H1 (cell line): ENCODE data around the gene TNFAIP8. TPM values are rescaled to one million over a fixed set of nuclear protein-coding genes. Genes with fewer than 3 reads are reported as not detected.

Source experiments
- CTCF ChIA-PET: fragments of 300-600 bp; sonication (Branson Sonifier 250); formaldehyde crosslinking; loops from one replicate; lab custom pipeline; 2021; ENCODE audit not compliant: partially characterized antibody; lab: Charles Lee
- POLR2A ChIA-PET: fragments of 300-600 bp; sonication (Branson Sonifier 250); formaldehyde crosslinking; loops from one replicate; lab custom pipeline; 2021; ENCODE audit warnings: inconsistent platforms; ENCODE audit not compliant: partially characterized antibody; lab: Charles Lee
- DNase-seq, 2 experiments: peaks; one replicate each; pipeline versions ENCODE4 v3.0.0 to v3.0.0-alpha.2; 2010 to 2022; ENCODE audit warnings: low spot score in 2 of 2, low read depth in 1 of 2, mixed read lengths in 1 of 2
- FAIRE-seq: peaks from 2 replicates; lab custom pipeline; 2011; peaks lifted over from hg19 to GRCh38; lab: Jason Lieb, UNC
- H2AFZ ChIP-seq: 2 replicates; pipeline ENCODE4 v1.8.1; 2012; ENCODE audit warnings: low read length, inconsistent platforms
- H2AK5ac ChIP-seq: 2 replicates; pipeline ENCODE4 v1.6.1; 2013; ENCODE audit warnings: low read depth, low read length
- H2BK120ac ChIP-seq: replicated peaks from 2 replicates; pipeline ENCODE3; 2013; ENCODE audit warnings: low read depth, low read length, inconsistent platforms
- H2BK12ac ChIP-seq: 2 replicates; pipeline ENCODE4 v1.6.1; 2013; ENCODE audit warnings: low read depth, low read length
- H2BK15ac ChIP-seq: 2 replicates; pipeline ENCODE4 v1.6.1; 2013; ENCODE audit warnings: low read length
- H2BK20ac ChIP-seq: 2 replicates; pipeline ENCODE4 v1.6.1; 2013; ENCODE audit warnings: low read length
- H2BK5ac ChIP-seq: 2 replicates; pipeline ENCODE4 v1.6.1; 2013; ENCODE audit warnings: low read depth, low read length
- H3K14ac ChIP-seq: 2 replicates; pipeline ENCODE4 v1.6.1; 2013; ENCODE audit warnings: inconsistent platforms; ENCODE audit not compliant: insufficient read length
- H3K18ac ChIP-seq: 2 replicates; pipeline ENCODE4 v1.6.1; 2013; ENCODE audit warnings: low read length; ENCODE audit errors: extremely low read depth
- H3K23ac ChIP-seq: 2 replicates; pipeline ENCODE4 v1.6.1; 2013; ENCODE audit warnings: inconsistent platforms; ENCODE audit not compliant: insufficient read length
- H3K23me2 ChIP-seq: 2 replicates; pipeline ENCODE4 v1.6.1; 2013; ENCODE audit warnings: low read depth, low read length
- H3K27ac ChIP-seq: 2 replicates; pipeline ENCODE4 v1.6.1; 2011; ENCODE audit warnings: low read depth, low read length, inconsistent platforms
- H3K27me3 ChIP-seq, 4 experiments: replicated peaks in 1 of 4; 1 replicate in 1 of 4; 2 replicates in 3 of 4; pipeline versions ENCODE4 v1.6.1 to v1.8.1; 2011 to 2013; ENCODE audit warnings: low read length in 3 of 4, mild to moderate bottlenecking in 3 of 4, inconsistent platforms in 2 of 4, mixed read lengths in 2 of 4, moderate library complexity in 1 of 4; ENCODE audit not compliant: control insufficient read depth in 3 of 4, insufficient read depth in 3 of 4; ENCODE audit errors: extremely low read depth in 1 of 4
- H3K36me3 ChIP-seq, 4 experiments: 2 replicates each; pipeline versions ENCODE4 v1.6.1 to v1.8.1; 2011 to 2013; ENCODE audit warnings: mild to moderate bottlenecking in 4 of 4, low read length in 3 of 4, moderate library complexity in 2 of 4, control low read depth in 1 of 4, inconsistent platforms in 1 of 4; ENCODE audit not compliant: insufficient read depth in 4 of 4, control insufficient read depth in 2 of 4
- H3K4ac ChIP-seq: replicated peaks from 2 replicates; pipeline ENCODE3; 2013; ENCODE audit warnings: low read length, low read depth, mixed read lengths, inconsistent platforms; ENCODE audit not compliant: insufficient read length
- H3K4me1 ChIP-seq, 4 experiments: replicated peaks in 1 of 4; 1 replicate in 1 of 4; 2 replicates in 3 of 4; pipeline versions ENCODE4 v1.6.1 to v1.8.1; 2011 to 2013; ENCODE audit warnings: low read length in 3 of 4, inconsistent platforms in 2 of 4, mixed read lengths in 1 of 4; ENCODE audit not compliant: insufficient read depth in 4 of 4, control insufficient read depth in 3 of 4
- H3K4me2 ChIP-seq, 2 experiments: 2 replicates each; pipeline versions ENCODE4 v1.6.1 to v1.8.1; 2011 to 2013; ENCODE audit warnings: low read depth in 2 of 2, low read length in 2 of 2, control low read depth in 1 of 2, inconsistent platforms in 1 of 2, mild to moderate bottlenecking in 1 of 2; ENCODE audit not compliant: insufficient read depth in 1 of 2
- H3K4me3 ChIP-seq, 4 experiments: fragments of 200-600, 300-600 bp in 1 of 4; sonication (generic), shearing (Covaris generic), sonication (Bioruptor Twin) in 1 of 4; 2 replicates each; pipeline versions ENCODE4 v1.5.1 to v1.8.1; 2011 to 2016; ENCODE audit warnings: low read length in 4 of 4, low read depth in 3 of 4, control low read depth in 2 of 4, inconsistent platforms in 2 of 4, mild to moderate bottlenecking in 2 of 4, mixed read lengths in 1 of 4, moderate library complexity in 1 of 4; ENCODE audit not compliant: insufficient read depth in 2 of 4; ENCODE audit errors: extremely low read depth in 1 of 4
- H3K56ac ChIP-seq: replicated peaks from 2 replicates; pipeline ENCODE3; 2013; ENCODE audit warnings: low read depth, mild to moderate bottlenecking, mixed read lengths, low read length, inconsistent platforms; ENCODE audit not compliant: insufficient read length
- H3K79me1 ChIP-seq: 2 replicates; pipeline ENCODE4 v1.6.1; 2013; ENCODE audit warnings: low read depth, low read length, control low read depth
- H3K79me2 ChIP-seq, 2 experiments: 2 replicates each; pipeline versions ENCODE4 v1.6.1 to v1.8.1; 2012 to 2013; ENCODE audit warnings: low read length in 2 of 2, mild to moderate bottlenecking in 2 of 2, inconsistent platforms in 1 of 2; ENCODE audit not compliant: insufficient read depth in 2 of 2, control insufficient read depth in 1 of 2
- H3K9ac ChIP-seq, 4 experiments: replicated peaks in 1 of 4; 1 replicate in 1 of 4; 2 replicates in 3 of 4; pipeline versions ENCODE4 v1.6.1 to v1.8.1; 2011 to 2013; ENCODE audit warnings: low read depth in 3 of 4, low read length in 3 of 4, control low read depth in 2 of 4, mild to moderate bottlenecking in 2 of 4, moderate library complexity in 2 of 4, inconsistent platforms in 1 of 4; ENCODE audit errors: extremely low read depth in 1 of 4
- H3K9me3 ChIP-seq, 2 experiments: 2 replicates each; pipeline versions ENCODE4 v1.6.1 to v1.8.1; 2012 to 2013; ENCODE audit warnings: mild to moderate bottlenecking in 2 of 2, moderate library complexity in 2 of 2, control low read depth in 1 of 2, inconsistent platforms in 1 of 2, low read depth in 1 of 2, low read length in 1 of 2, mixed read lengths in 1 of 2; ENCODE audit not compliant: insufficient read depth in 2 of 2
- H4K20me1 ChIP-seq, 2 experiments: replicated peaks in 1 of 2; 2 replicates each; pipeline versions ENCODE3 to v1.8.1; 2011 to 2013; ENCODE audit warnings: inconsistent platforms in 2 of 2, low read length in 2 of 2, mild to moderate bottlenecking in 1 of 2; ENCODE audit not compliant: insufficient read depth in 2 of 2, control insufficient read depth in 1 of 2
- H4K5ac ChIP-seq: 2 replicates; pipeline ENCODE4 v1.6.1; 2013; ENCODE audit warnings: low read length, low read depth, mixed read lengths, inconsistent platforms; ENCODE audit not compliant: insufficient read length
- H4K8ac ChIP-seq: 2 replicates; pipeline ENCODE4 v1.8.0; 2013; ENCODE audit warnings: mild to moderate bottlenecking, moderate library complexity, low read length, inconsistent platforms; ENCODE audit not compliant: insufficient read depth; ENCODE audit errors: extremely low read depth
- H4K91ac ChIP-seq: replicated peaks from 2 replicates; pipeline ENCODE3; 2013; ENCODE audit warnings: low read length, mixed read lengths, inconsistent platforms; ENCODE audit not compliant: insufficient read length
- BCL11A ChIP-seq, 2 experiments: IDR thresholded peaks; one replicate each; pipeline ENCODE4 v1.6.1; 2011; ENCODE audit warnings: low read depth in 2 of 2, low read length in 2 of 2, mild to moderate bottlenecking in 2 of 2
- RXRA ChIP-seq: IDR thresholded peaks from 2 replicates; pipeline ENCODE4 v1.6.1; 2011; ENCODE audit warnings: low read depth, mild to moderate bottlenecking, low read length, moderate library complexity; ENCODE audit not compliant: insufficient read depth
- TAF7 ChIP-seq: optimal IDR thresholded peaks from 2 replicates; pipeline ENCODE3; 2011; ENCODE audit warnings: low read depth, mild to moderate bottlenecking, inconsistent platforms, low read length, moderate library complexity, borderline replicate concordance
- WGBS, 2 experiments: shearing (Covaris generic) in 1 of 2; methylation state at CpG; one replicate each; pipeline versions ENCODE4 v1.1.6 to v1.1.7; 2013 to 2015; ENCODE audit warnings: low lambda C conversion rate in 2 of 2, mixed read lengths in 2 of 2, inconsistent platforms in 1 of 2, low coverage in 1 of 2, missing lambda C conversion rate in 1 of 2; ENCODE audit not compliant: insufficient replicate concordance in 2 of 2, insufficient coverage in 1 of 2, insufficient read length in 1 of 2; ENCODE audit errors: extremely low coverage in 1 of 2, missing lambda C conversion rate in 1 of 2; 5-methylcytosine and 5-hydroxymethylcytosine counted together
- polyA plus RNA-seq, 7 experiments: library from polyadenylated mRNA; depleted of rRNA in 3 of 7; stranded (reverse) in 5 of 7; unstranded in 2 of 7; fragments of >200 nt in 5 of 7; fragments of 200-250 nt in 2 of 7; gene quantifications; 1 replicate in 5 of 7; 2 replicates in 1 of 7; 4 replicates in 1 of 7; pipeline versions ENCODE4 v1.2.1 to v1.2.3, GENCODE V29; 2011 to 2013; ENCODE audit warnings: missing spikeins in 2 of 7, mixed read lengths in 2 of 7
- total RNA-seq: library from RNA; stranded (reverse); fragmentation: NEBNext Ultra II Directional; extraction: Animal tissue kit (Norgen Biotek cat#: 25700); gene quantifications from 2 replicates; pipeline ENCODE4 v1.2.1, GENCODE V29; 2021

The TNFAIP8 gene
- total and polyA plus RNA-seq, 2 of the 8 experiments (the other 6 are each of a cell fraction or from before 2014, with no cell fraction given): 12.4 to 19.3 TPM

DNA sequence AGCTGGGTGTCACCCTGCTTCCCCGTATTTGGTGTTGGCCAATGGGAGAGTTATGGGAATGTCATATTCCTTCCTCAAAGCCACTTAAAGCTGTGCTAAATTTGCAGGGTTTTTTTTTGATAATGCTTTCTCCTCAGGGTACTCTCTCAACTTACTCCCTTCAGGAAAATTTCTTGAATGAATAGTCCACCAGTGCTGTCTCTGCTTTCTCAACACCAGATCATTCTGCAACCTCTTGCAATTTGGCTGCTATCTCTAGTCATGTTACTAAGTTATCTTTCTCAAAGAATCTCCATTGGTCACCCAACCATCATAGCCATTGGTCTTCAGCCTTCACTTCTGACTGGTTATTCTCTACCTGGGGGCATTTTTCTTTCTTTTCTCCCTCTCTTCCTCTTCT lies 13.4 kb upstream of the TNFAIP8 start:
- no peaks in the 10 kb centered on the region for H4K20me1 ChIP-seq
- H3K56ac ChIP-seq: no peak overlapping the region
- H3K4me1 ChIP-seq: peaks cover 0 to 5% (median 1%) of the 10 kb centered on the region in 4 experiments; a peak in 4 of 7 replicates
- no peak overlapping the region for H3K18ac ChIP-seq
- no peak overlapping the region for H2BK20ac ChIP-seq
- POLR2A ChIA-PET: interaction anchor here (1.2 kb wide), 1 partner anchor 9 kb away, joined by 3 read pairs; no protein-coding TSS in a partner anchor
- no peak overlapping the region for H3K27ac ChIP-seq
- H2BK15ac ChIP-seq: no peak overlapping the region
- H4K8ac ChIP-seq: no peak overlapping the region
- TF ChIP-seq RXRA (no peak), BCL11A (IDR thresholded peaks at IDR 0.05; ENCODE audit: low read depth in 2 of 2, low read length in 2 of 2) (no peak), TAF7 (no peak)
- TF ChIP-seq, all 59 proteins: peak for 0
- H3K4ac ChIP-seq: no peak overlapping the region
- H3K79me2 ChIP-seq: no peaks in the 10 kb centered on the region
- no peak overlapping the region for H2AFZ ChIP-seq
- no peak overlapping the region for H3K23ac ChIP-seq
- no peaks in the 10 kb centered on the region for H3K23me2 ChIP-seq
- no peaks in the 10 kb centered on the region for H3K9me3 ChIP-seq
- no peak for FAIRE-seq
- 84% methylated on average over 1 of the region's 1 CpG; no CpG with 5 or more reads in 1 of the 2 experiments for WGBS, 2 experiments
- H3K14ac ChIP-seq: no peak overlapping the region
- no peak overlapping the region for H3K4me3 ChIP-seq
- no peak overlapping the region for H2BK12ac ChIP-seq
- H2BK5ac ChIP-seq: no peak overlapping the region
- CTCF ChIA-PET: interaction anchor here (0.7 to 1.1 kb wide), 2 partner anchors 8 to 10 kb away, joined by 3 to 4 read pairs; no protein-coding TSS in a partner anchor
- no peaks in the 10 kb centered on the region for H3K36me3 ChIP-seq
- no peak overlapping the region for H4K5ac ChIP-seq
- no peak overlapping the region for H3K9ac ChIP-seq
- no peaks in the 10 kb centered on the region for H3K79me1 ChIP-seq
- H2BK120ac ChIP-seq: no peak overlapping the region
- H2AK5ac ChIP-seq: no peak overlapping the region
- H4K91ac ChIP-seq: no peak overlapping the region
- no peak for DNase-seq
- H3K27me3 ChIP-seq: no peaks in the 10 kb centered on the region
- no peak overlapping the region for H3K4me2 ChIP-seq
